Keratinocyte (primary cell): ENCODE data around the gene PCDH1.

Experiments used
- CTCF ChIP-seq, 3 experiments: IDR thresholded peaks in 1 of 3; conservative IDR thresholded peaks in 1 of 3; optimal IDR thresholded peaks in 1 of 3; 2 replicates in 2 of 3; 3 replicates in 1 of 3; pipeline versions ENCODE3 to v1.5.1; 2011; ENCODE audit warnings: low read length in 3 of 3, mild to moderate bottlenecking in 3 of 3, moderate library complexity in 2 of 3, control low read depth in 1 of 3, inconsistent platforms in 1 of 3; ENCODE audit not compliant: insufficient read depth in 2 of 3; ENCODE audit errors: extremely low read depth in 1 of 3
- EZH2 ChIP-seq: IDR thresholded peaks from one replicate; pipeline ENCODE4 v1.6.1; 2012; ENCODE audit warnings: inconsistent platforms, mild to moderate bottlenecking, low read length, moderate library complexity

- no peak for TF ChIP-seq CTCF (optimal IDR thresholded peaks at IDR 0.05 in 1 of 3, IDR thresholded peaks at IDR 0.05 in 1 of 3, conservative IDR thresholded peaks at IDR 0.05 in 1 of 3; ENCODE audit: extremely low read depth in 1 of 3, insufficient read depth in 2 of 3, low read length in 3 of 3)
- no peak for TF ChIP-seq EZH2
Measured at GRCh38 chr5:141867139-141867538, 11.1 kb downstream of the PCDH1 start.
